ENCODE measurements around the gene SIGLEC10.
"Not testable (repeated sequence)": the region's sequence is repeated elsewhere in the genome, so short reads cannot be mapped to it uniquely, and the experiment has no call there.

The SIGLEC10 gene

DNA sequence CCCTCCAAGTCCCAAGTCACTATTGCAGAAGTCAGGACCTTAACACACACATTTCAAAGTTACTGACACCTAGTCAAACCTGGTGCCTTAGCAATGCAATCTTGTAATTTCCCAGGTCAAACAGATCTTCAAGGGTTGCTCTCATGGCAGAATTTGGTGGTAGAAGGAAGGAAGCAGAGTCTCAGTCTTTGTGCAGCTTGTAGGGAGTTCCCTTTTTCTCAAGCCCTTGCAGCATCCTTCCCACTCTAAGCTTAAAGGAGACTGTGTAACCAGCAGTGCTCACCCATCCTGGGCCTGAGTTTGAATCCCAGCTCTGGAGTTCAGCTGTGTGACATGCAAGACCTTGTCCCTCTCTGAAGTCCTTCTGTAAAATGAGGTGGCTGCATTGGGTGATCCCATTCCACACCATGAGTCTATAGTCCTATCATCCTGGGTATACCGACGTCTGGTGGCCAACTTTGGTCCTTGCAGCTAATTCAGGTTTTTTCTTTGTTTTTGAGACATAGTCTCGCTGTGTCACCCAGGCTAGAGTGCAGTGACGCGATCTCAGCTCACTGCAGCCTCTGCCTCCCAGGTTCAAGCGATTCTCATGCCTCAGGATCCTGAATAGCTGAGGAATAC is 9.8 kb downstream of the SIGLEC10 start:
- H3K9me2 ChIP-seq (replicated peaks; ENCODE audit: control insufficient read depth, low read length): no peaks in the 10 kb centered on the region
- peaks cover 28% of the 10 kb centered on the region for H3K4me1 ChIP-seq (ENCODE audit: control insufficient read depth, low read length)
- no peaks in the 10 kb centered on the region for H3K27me3 ChIP-seq (ENCODE audit: control insufficient read depth, low read length)
- no peaks in the 10 kb centered on the region for H3K79me2 ChIP-seq (ENCODE audit: control insufficient read depth, low read length)
- no peaks in the 10 kb centered on the region for H4K20me1 ChIP-seq (ENCODE audit: control insufficient read depth, insufficient read depth, low read depth, low read length)
- H3K4me2 ChIP-seq (ENCODE audit: low read length): peak overlapping the region; percentile 57
- no peaks in the 10 kb centered on the region for H3K9me3 ChIP-seq (ENCODE audit: control insufficient read depth, insufficient read depth, low read length)
- no peak overlapping the region for H3K4me3 ChIP-seq (ENCODE audit: low read length)
- TF ChIP-seq, protein P1, sequence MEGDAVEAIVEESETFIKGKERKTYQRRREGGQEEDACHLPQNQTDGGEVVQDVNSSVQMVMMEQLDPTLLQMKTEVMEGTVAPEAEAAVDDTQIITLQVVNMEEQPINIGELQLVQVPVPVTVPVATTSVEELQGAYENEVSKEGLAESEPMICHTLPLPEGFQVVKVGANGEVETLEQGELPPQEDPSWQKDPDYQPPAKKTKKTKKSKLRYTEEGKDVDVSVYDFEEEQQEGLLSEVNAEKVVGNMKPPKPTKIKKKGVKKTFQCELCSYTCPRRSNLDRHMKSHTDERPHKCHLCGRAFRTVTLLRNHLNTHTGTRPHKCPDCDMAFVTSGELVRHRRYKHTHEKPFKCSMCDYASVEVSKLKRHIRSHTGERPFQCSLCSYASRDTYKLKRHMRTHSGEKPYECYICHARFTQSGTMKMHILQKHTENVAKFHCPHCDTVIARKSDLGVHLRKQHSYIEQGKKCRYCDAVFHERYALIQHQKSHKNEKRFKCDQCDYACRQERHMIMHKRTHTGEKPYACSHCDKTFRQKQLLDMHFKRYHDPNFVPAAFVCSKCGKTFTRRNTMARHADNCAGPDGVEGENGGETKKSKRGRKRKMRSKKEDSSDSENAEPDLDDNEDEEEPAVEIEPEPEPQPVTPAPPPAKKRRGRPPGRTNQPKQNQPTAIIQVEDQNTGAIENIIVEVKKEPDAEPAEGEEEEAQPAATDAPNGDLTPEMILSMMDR (IDR thresholded peaks at IDR 0.05; ENCODE audit: low read depth, low read length, poor library complexity, severe bottlenecking): peak; percentile 70
- TF ChIP-seq EZH2phosphoT487 (IDR thresholded peaks at IDR 0.05; ENCODE audit: borderline replicate concordance, low read length): no peak
- peaks cover 8% of the 10 kb centered on the region for H3F3A ChIP-seq (ENCODE audit: control insufficient read depth, insufficient read depth)
- no peak overlapping the region for H3K27ac ChIP-seq (ENCODE audit: low read depth, low read length)
- H3K36me3 ChIP-seq (ENCODE audit: control insufficient read depth, low read length): peaks cover 4% of the 10 kb centered on the region; the same call in 1 of the 2 replicates

DNA sequence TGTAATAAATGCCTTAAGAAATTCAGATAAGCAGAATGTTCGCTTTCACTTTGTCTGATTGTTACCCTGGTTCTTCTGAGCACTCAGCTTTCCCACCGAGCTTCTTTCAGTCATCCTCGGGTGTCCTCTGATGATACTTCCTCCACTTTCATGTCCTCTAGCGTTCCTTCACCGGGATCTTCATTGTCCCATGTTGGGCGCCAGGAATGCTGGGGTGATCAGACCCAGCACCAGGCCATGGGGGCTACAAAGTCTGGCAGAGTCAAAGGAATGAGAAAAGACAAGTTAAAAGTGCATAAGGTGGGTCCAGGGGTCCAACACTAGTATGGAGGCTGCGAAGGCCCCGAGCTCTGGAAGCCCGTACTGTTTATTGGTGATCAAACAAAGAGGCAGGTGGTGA is 15.3 kb downstream of the SIGLEC10 start:
- Histone ChIP-seq H3K79me2 (ENCODE audit: control insufficient read depth, low read length) (no peaks in the 10 kb centered on the region), H3K9me2 (replicated peaks; ENCODE audit: control insufficient read depth, low read length) (no peaks in the 10 kb centered on the region), H3K4me2 (ENCODE audit: low read length) (no peak overlapping the region), H3K36me3 (ENCODE audit: control insufficient read depth, low read length) (peaks cover 4% of the 10 kb centered on the region), H3K27ac (ENCODE audit: low read depth, low read length) (no peak overlapping the region), H3K9me3 (ENCODE audit: control insufficient read depth, insufficient read depth, low read length) (peaks cover 5% of the 10 kb centered on the region; the same call in 1 of the 2 replicates), H4K20me1 (ENCODE audit: control insufficient read depth, insufficient read depth, low read depth, low read length) (no peaks in the 10 kb centered on the region), H3F3A (ENCODE audit: control insufficient read depth, insufficient read depth) (peaks cover 3% of the 10 kb centered on the region; the same call in 1 of the 2 replicates), H3K4me3 (ENCODE audit: low read length) (no peak overlapping the region), H3K4me1 (ENCODE audit: control insufficient read depth, low read length) (no peaks in the 10 kb centered on the region), H3K27me3 (ENCODE audit: control insufficient read depth, low read length) (no peaks in the 10 kb centered on the region)
- TF ChIP-seq EZH2phosphoT487 (IDR thresholded peaks at IDR 0.05; ENCODE audit: borderline replicate concordance, low read length): no peak
- TF ChIP-seq, protein P1 (IDR thresholded peaks at IDR 0.05; ENCODE audit: low read depth, low read length, poor library complexity, severe bottlenecking): no peak

DNA sequence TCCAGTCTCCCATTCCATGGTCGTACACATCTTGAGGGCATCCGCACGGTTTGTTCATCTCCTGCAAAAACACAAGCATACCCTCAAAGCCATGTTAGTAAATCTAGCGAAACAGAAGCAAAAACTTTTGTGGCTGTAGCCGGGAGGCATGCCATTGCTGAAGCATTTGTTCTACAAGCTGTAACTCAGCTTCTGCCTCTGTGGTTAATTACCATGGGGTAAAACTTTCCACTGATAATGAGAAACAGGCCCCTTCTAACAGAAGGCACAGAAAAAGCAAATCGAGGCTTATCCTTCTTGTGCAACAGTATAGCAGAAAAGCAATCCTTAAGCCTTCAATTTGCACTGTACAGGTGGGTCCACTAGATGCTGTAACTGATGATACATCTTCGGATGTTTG is 17.5 kb downstream of the SIGLEC10 start:
- not testable (repeated sequence) for H3K27ac ChIP-seq (ENCODE audit: low read depth, low read length); H3K36me3 ChIP-seq (ENCODE audit: control insufficient read depth, low read length); H3K4me2 ChIP-seq (ENCODE audit: low read length); H3K79me2 ChIP-seq (ENCODE audit: control insufficient read depth, low read length); H3K27me3 ChIP-seq (ENCODE audit: control insufficient read depth, low read length); H3K4me3 ChIP-seq (ENCODE audit: low read length); H3F3A ChIP-seq (ENCODE audit: control insufficient read depth, insufficient read depth); H3K9me2 ChIP-seq (replicated peaks; ENCODE audit: control insufficient read depth, low read length); H3K9me3 ChIP-seq (ENCODE audit: control insufficient read depth, insufficient read depth, low read length); H4K20me1 ChIP-seq (ENCODE audit: control insufficient read depth, insufficient read depth, low read depth, low read length)
- H3K4me1 ChIP-seq (ENCODE audit: control insufficient read depth, low read length): peaks cover 14% of the 10 kb centered on the region

DNA sequence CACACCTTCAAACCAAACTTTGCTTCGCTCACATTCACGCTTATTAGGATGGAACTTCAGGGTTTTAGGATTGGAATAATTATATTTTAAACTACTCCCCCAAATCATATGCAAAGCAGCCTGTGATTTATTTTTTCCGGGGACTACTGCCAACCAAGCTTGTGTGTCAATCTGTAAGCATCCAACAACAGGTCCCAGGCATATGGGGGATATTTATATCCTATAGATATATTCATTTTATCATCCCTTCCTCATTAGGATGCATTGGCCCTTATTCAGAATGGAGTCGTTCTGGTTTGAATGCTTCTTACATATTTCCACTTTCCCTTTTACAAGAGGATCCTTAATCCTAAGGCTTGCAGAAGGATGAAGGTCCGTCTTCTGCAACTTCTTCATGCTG is 18.2 kb downstream of the SIGLEC10 start:
- H3K9me3 ChIP-seq (ENCODE audit: control insufficient read depth, insufficient read depth, low read length): peaks cover 5% of the 10 kb centered on the region; the same call in 1 of the 2 replicates
- H3K9me2 ChIP-seq (replicated peaks; ENCODE audit: control insufficient read depth, low read length): no peaks in the 10 kb centered on the region
- no peaks in the 10 kb centered on the region for H4K20me1 ChIP-seq (ENCODE audit: control insufficient read depth, insufficient read depth, low read depth, low read length)
- no peaks in the 10 kb centered on the region for H3K27me3 ChIP-seq (ENCODE audit: control insufficient read depth, low read length)
- H3K4me2 ChIP-seq (ENCODE audit: low read length): no peak overlapping the region
- no peak overlapping the region for H3K4me3 ChIP-seq (ENCODE audit: low read length)
- peaks cover 8% of the 10 kb centered on the region for H3F3A ChIP-seq (ENCODE audit: control insufficient read depth, insufficient read depth)
- TF ChIP-seq, protein P1 (IDR thresholded peaks at IDR 0.05; ENCODE audit: low read depth, low read length, poor library complexity, severe bottlenecking): no peak
- no peak for TF ChIP-seq EZH2phosphoT487 (IDR thresholded peaks at IDR 0.05; ENCODE audit: borderline replicate concordance, low read length)
- peaks cover 6% of the 10 kb centered on the region for H3K79me2 ChIP-seq (ENCODE audit: control insufficient read depth, low read length)
- peaks cover 16% of the 10 kb centered on the region for H3K4me1 ChIP-seq (ENCODE audit: control insufficient read depth, low read length)
- H3K27ac ChIP-seq (ENCODE audit: low read depth, low read length): no peak overlapping the region
- peaks cover 4% of the 10 kb centered on the region for H3K36me3 ChIP-seq (ENCODE audit: control insufficient read depth, low read length)
